HG03280 (cell line): ENCODE measurements around the gene CADM1.

ENCODE experiments used
- ATAC-seq: cut with Tn5 transposase; IDR thresholded peaks from one replicate; pipeline ENCODE4 v1.9.1; 2021; ENCODE audit warnings: mild to moderate bottlenecking, moderate library complexity; ENCODE audit not compliant: unreplicated experiment

Gene CADM1

DNA sequence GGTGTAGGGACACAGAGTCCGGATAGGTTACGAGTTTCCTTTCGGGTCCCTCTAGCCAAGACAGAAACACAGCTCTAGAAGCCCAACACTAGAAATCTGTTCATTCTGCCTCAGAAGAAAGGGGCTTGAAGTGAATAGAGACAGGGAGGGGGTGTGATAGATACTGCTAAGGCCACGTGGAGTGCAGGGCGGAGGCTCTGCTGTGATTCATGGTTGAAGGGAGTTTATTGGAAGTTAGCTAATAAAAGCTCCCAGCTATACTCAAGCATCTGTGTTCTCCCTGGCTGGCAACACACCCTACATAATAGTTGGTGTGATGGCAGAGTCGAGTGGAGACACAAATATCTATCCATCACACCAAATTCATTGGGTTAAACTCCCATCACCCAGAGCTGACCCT lies 337.4 kb downstream of the CADM1 start:
- ATAC-seq: no peak

DNA sequence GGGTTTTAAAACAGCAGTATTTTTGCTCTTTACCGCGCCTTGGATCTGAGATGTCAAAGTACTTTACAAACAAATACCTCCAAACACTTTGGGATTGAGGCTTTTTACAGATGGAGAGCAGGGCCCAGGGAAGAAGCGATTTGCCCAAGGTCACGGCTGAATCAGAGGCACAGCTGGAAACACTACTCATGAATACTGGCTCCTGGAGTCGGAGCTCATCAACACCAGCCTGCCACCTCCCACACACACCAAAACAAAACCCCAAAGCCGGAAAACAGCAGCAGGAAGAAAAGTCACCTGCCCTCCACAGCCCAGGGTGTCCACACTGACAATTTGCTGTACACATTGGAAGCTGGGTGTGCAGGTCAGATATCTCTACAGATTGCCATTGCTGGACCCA lies 339.4 kb downstream of the CADM1 start:
- ATAC-seq: no peak

DNA sequence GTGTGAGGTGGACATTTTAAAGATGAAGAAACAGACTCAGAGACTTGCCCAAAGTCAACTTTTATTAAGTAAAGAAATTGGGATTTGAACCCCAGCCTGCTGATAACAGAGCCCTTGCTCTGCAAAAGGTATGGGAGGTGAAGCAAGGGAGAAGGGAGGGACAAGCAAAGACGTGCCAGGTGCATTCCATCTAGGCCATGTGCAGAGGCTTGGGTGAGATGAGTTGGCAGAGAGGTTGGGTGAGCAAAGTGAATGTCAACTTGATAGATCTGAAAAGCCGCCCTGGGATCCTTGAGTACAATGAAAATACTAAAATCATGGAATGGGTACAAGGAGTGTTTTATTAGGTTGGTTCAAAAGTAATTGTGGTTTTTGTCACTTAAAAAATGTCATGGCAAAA lies 341.3 kb downstream of the CADM1 start:
- ATAC-seq: no peak

DNA sequence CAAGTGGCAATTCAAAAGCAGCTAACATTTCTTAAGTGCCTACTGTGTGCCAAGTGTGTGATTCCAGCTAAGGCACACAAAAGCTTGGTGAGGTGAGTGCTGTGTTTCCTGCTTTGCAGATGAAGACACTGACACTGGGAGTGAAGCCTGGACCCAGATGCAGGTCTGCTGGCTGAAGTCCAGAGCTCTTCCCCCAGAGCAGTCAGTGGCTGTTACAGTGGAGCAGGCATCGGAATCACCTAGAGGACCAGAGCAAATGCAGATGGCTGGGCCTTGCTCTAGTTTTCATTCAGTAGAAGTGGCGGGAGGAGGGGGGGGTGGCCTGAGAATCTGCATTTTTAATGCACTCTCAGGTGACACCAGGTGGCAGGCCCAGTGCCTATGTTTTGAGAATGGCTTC lies 342.3 kb downstream of the CADM1 start:
- no peak for ATAC-seq

DNA sequence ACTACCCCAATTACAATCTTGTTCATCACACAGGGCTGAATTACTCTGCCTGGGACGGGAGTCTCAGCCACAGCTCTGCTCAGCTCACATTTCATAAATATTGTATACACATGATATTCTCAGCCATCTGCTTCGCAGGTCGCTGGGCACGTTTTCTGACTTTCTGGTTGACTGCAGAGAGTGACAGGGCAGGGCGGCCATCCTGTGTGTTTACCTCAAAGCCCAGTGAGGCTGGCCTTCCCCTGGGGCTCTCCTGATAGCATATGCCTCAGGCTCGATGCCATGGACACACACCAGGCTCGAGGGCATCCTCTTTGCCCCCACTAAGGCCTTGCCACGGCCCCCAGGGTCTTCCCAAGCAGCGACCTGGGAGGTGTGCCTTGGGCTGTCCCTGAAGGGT lies 345.0 kb downstream of the CADM1 start:
- no peak for ATAC-seq

DNA sequence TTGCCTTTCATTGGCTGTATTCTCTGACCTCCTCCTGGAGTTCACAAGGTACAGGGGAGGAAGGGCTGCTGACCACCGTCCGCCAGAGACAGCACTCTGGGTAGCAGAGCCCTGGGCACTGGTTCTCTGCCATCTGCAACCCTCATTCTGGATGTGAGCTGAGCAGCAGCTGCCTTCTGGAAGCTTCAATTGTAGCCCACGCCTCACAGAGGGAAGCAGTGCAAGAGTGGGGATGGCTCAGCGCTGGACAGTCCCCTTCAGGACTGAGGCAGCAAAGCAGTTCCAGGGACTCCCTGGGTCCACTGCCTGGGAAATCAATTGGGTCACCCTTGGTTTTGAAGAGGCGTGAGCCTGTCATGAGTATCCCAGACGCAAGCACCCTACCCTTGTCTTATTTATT lies 346.2 kb downstream of the CADM1 start:
- ATAC-seq: no peak

DNA sequence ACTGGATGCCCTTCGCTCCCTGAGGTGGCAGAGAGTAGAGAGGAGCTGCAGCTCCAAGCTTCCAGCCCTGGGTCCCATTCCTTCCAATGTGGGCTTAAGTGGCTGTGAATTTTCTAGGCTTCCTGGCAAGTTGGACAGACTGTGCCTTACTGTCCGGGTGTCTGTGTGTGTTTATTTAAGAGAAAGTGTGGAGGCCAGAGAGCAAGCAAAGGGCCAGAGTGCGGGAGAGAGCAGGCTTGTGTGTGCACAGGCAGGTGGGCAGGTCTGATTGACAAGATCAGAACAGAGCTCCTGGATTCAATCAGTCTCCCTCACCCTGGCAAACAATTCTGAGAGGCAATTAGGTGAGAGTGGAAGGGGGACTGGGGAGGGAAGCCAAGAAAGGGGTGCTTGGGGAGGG lies 347.0 kb downstream of the CADM1 start:
- ATAC-seq: no peak

DNA sequence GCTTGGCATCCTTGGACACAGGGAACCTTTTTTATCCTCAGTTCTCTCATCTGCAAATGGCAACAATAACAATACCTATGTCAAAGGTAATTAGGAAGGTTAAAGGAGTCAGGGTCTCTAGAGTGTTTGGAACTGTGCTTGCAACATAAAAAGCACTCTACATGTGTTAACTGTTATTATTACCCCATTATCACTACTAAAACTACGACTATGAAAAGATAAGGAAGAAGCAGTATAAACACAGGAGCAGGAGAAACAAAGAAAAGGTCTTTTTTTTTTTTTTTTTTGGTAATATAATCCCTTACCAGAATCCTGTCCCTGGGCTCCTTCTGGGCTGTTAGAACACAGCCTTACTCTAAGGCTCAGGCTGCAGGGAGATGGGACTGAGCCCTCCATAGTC lies 348.2 kb downstream of the CADM1 start:
- ATAC-seq: no peak

DNA sequence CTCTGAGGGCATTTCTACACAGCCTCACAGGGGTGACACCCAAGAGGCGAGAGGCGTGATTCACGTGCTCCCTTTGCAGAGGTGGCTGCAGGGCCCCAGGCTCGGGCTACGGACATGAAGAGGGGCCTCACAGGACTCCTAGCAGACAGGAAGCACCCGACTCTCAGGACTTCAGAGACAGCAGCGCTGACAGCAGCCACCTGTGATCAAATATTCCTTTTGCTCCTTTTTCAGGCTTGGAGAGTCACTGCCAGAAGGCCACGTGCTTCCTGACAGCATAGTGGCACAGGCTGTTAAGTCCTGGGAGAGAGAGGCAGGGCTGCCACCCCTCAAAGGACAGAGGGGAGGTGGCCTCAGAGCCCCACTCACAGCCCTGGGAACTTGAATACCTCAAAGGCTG lies 348.9 kb downstream of the CADM1 start:
- ATAC-seq: no peak

DNA sequence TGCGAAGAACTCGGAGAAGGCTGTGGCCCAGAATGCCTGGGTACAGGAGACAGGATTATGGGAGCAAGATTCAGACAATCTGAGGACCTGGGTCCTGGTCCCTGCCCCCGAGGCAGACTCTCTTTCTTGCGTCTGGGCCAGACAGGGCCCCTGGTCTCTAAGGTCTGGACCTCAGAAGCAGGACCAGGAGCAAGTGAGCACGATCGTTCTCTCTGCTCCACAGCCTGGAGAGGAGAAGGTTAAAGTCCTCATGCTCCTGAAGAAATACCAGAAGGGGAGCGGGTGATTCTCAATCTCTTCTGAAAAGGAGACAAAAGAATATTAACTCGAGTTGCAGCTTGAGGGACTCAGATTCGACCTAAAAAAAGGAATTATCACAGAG lies 349.9 kb downstream of the CADM1 start:
- no peak for ATAC-seq

DNA sequence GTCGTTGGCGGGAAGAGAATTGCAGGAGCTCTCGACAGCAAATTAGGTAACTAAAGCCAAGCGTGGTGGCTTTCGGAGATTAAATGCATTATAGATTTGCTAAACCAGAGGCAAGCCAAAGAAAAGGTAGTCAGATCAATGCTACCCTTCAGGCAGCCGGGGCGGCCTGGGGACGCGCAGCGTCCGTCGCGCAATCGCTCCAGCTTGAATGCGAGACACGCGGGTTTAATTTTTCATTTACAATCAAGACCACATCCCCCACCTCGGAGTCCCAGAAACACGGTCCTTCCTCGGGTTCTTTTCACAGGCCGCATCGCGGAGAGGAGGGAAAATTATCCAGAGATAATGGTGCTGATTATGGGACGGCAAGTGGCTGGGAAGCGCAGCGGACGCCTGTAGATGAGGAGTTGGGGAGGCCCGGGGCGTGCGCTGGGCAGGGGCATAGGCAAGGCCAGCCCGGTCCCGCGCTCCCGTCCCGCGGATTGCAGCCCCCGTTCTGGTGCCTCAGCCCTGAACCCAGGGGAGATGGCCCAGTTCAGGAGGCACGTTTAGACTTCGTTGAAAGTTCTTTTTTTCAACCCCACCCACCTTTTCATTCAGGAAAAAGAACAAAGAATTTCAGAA lies 350.4 kb downstream of the CADM1 start:
- no peak for ATAC-seq

DNA sequence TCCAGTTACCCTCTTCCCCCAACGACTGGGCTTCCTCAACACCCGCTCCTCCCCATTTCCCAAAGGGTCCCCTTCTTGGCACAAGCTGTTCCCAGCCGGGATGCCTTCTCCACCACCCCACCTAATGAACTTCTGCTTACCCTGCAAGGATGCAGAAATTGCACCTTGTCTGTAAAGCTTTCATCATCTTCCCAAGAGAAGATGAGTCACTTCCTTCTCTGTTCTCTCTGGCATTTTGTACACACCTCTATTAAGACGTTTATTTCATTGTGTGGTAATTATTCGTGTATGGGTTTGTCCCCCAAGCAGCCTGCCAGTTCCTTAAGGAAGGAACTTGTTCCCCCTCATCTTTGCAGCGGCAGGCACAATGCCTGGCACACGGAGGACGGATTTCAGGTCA lies 351.1 kb downstream of the CADM1 start:
- ATAC-seq: no peak

DNA sequence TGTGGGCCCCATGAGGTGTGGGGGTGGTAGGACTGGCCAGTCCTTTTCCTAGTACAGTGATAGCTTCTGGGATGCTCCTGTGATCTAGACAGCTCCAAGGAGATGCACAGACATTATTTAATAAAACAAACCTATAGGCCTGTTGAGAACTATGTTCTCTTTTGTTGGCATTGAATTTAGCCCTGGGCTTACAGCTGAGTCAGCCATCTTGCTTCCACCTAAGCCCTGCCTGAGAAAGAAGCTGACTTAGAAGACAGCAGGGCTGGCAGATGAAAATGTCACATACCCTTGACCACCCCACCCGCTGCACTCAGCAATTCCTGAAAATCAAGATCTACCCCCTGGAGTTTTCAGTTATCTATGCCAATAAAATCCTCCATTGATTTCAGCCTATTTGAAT lies 353.2 kb downstream of the CADM1 start:
- no peak for ATAC-seq

DNA sequence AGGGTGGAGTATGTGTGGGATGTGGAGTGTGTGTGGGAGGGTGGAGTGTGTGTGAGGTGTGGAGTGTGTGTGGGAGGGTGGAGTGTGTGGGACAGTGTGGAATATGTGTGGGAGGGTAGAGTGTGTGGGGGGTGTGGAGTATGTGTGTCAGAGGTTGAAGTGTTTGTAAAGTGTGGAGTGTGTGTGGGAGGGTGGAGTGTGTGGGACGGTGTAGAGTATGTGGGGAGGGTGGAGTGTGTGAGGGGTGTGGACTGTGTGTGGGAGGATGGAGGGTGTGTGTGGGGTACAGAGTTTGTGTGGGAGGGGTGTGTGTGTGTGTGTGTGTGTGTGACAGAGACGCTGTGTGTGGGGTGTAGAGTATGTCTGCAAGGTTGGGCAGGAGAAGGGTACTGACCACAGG lies 355.5 kb downstream of the CADM1 start:
- ATAC-seq: no peak

DNA sequence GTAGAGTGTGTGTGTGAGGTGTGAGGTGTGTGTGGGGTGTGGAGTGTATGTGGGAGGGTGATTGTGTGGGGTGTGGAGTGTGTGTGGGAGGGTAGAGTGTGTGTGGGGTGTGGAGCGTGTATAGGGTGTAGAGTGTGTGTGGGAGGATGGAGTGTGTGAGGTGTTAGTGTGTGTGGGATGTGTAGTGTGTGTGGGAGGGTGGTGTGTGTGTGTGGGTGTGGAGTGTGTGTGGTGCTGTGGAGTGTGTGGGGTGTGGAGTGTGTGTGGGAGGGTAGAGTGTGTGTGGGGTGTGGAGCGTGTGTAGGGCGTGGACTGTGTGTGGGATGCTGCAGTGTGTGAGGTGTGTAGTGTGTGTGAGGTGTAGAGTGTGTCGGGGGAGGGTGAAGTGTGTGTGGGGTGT lies 356.1 kb downstream of the CADM1 start:
- ATAC-seq: no peak

DNA sequence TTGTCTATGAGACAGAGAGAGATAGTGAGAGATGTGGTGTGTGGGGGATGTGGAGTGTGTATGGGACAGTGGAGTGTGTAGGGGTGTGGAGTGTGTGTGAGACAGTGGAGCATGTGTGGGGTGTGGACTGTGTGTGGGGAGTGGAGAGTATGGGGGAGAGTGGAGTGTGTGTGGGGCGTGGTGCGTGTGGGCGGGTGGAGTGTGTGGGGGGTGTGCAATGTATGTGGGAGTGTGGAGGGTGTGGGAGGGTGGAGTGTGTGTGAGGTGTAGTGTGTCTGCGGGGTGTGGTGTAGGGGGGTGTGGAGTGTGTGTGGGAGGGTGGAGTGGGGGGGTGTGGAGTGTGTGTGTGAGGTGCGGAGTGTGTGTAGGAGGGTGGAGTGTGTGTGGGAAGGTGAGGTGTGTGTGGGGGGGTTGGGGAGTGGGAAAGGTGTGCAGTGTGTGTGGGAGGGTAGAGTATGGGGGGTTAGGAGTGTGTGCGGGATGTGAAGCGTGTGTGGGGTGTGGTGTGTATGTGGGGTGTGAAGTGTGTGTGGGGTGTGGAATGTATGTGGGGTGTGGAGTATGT lies 356.9 kb downstream of the CADM1 start:
- ATAC-seq: no peak

DNA sequence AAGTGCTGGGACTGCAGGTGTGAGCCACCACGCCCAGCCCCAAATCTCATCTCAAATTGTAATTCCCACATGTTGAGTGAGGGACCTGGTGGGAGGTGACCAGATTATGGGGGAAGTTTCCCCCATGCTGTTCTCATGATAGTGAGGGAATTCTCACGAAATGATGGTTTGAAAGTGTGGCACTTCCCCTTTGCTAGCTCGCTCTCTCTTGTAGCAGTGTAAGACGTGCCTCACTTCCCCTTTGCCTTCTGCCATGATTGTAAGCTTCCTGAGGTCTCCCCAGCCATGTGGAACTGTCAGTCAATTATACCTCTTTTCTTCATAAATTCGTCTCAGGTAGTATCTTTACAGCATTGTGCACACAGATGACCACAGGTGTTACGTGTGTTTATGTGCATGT lies 357.8 kb downstream of the CADM1 start:
- no peak for ATAC-seq

DNA sequence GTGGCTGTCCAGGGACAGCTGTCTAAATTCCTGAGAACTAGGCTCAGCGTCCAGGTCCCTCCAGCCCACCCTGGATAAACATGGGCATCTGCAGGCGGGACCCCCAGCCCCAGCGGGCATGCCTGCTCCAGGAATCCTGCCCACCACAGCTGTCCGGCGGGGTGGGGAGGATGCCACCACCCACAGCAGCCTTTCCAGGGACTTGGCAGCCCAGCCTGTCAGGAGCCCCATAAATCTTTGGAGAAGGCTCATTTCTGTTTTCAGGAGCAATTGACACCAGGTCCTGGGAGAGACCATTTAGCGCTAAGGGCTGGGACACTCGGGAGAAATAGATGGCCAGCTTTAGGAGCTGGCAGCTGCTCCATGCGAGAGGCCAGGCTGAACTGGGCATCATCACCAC lies 358.9 kb downstream of the CADM1 start:
- ATAC-seq: no peak

DNA sequence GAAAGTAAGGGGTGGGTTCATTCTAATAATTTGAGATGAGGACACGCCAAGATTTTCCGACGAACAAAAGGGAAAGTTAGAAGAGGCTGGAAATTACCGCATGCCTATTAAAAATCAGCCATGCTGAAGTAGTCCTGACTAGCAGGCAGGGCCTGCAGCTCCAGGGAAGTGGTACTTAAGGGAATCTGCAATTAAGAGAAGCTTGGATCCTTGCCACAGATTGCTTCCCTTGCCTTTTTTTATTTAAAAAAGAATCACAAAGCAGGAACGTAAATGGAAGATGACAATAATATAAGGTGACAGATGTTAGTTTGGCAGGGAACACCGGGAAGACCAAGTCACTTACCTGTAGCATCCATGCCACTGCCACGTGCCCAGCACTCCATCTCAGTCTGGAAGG lies 359.3 kb downstream of the CADM1 start:
- ATAC-seq: no peak

DNA sequence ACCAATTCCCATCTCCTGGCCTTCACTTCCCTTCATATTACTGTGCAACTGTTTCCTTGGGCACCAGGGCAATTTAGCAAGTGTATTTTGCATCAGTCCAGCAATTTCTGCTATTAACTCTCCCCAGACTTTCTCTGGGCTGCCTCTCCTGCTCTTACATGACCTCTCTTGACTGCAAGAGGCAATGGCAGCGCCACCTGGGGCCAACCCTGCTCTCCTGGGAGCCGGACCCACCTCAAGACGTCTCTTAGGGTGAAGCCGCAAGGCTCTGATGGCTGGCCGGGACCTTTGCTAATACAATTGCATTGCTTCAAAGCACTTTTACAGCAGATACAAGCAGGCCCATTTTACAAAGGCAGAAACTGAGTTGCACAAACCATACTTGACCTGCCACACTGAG lies 360.2 kb downstream of the CADM1 start:
- ATAC-seq: no peak

DNA sequence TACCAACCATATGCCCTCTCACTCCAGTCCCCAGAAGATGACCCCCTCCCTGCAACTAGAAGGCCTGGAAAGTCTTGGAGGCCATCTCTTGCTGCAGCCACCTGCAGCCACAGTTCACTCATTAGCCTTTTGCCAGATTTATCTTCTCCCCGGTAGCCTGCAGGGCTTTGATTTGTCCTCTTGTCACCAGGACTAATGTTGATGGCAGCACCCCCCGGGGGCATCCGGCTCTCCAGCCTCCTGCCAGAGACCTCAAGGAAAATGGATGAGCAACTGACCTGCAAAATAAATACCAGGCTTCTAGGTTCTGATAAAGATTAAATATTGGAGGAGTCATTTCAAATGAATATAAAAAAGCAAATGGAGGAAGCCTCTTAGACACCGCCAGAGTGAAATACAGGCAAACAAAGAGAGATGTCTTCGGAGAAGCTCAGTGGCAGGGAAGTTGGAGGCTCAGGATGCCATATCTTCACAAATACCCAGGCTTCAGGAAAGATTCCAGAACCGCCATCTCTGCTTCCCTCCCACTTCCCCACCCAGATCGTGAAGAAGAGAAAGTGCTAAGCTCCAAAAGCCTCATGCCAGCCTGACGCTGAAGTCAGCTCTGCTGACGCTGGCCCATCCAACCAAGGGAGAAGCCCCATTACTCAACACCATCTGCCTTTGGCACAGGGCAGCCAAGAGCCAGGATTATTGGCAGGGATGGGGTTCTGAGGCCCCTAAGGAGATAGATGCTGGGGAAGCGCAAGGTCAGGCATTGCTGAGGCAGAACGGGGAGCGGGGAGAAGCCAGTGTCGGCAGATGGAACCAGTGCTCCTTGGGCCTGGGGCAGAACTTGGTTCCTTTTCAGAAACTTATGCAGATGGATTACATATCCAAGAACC lies 362.7 kb downstream of the CADM1 start:
- no peak for ATAC-seq

DNA sequence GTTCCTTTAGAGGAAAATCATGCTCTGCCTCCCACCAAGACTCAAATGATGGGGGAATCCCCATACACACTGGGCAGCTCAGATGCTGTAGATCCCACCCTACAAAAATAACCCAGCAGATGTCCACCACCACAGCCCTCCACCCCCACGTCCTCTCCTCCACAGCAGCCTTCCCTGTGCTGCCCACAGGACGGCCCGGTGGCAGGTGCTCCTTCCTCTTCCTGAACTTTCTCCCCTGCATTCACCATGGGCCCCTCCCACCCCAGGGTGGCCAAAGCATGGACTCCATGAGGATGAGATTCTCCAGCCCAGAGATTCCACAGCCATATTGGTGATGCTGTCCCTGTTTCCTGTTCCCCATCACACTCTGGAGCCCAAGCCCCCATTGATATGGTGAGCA lies 368.3 kb downstream of the CADM1 start:
- ATAC-seq: no peak
